GM10248 (cell line): Measurements from ENCODE around the gene ZNF200.

ENCODE experiments used
- CTCF ChIA-PET: fragments of 300-600 bp; sonication (Branson Sonifier 250); formaldehyde crosslinking; extraction: SDS; loops from one replicate; lab custom pipeline; 2021; ENCODE audit warnings: antibody characterized with exemption; lab: Yijun Ruan, JAX
- POLR2A ChIA-PET: fragments of 350-650 bp; sonication (Branson Sonifier 250); formaldehyde crosslinking; extraction: SDS; loops from one replicate; lab custom pipeline; 2020; ENCODE audit warnings: antibody characterized with exemption; lab: Yijun Ruan, JAX
- DNase-seq: peaks from one replicate; pipeline ENCODE4 v3.0.0; 2012; ENCODE audit errors: extremely low spot score
- TF ChIP-seq, protein P1 (sequence below): IDR thresholded peaks from 2 replicates; pipeline ENCODE4 v1.5.1; 2012; ENCODE audit warnings: mild to moderate bottlenecking, low read depth; ENCODE audit errors: extremely low read depth, missing control alignments, control extremely low read depth

Gene ZNF200

DNA sequence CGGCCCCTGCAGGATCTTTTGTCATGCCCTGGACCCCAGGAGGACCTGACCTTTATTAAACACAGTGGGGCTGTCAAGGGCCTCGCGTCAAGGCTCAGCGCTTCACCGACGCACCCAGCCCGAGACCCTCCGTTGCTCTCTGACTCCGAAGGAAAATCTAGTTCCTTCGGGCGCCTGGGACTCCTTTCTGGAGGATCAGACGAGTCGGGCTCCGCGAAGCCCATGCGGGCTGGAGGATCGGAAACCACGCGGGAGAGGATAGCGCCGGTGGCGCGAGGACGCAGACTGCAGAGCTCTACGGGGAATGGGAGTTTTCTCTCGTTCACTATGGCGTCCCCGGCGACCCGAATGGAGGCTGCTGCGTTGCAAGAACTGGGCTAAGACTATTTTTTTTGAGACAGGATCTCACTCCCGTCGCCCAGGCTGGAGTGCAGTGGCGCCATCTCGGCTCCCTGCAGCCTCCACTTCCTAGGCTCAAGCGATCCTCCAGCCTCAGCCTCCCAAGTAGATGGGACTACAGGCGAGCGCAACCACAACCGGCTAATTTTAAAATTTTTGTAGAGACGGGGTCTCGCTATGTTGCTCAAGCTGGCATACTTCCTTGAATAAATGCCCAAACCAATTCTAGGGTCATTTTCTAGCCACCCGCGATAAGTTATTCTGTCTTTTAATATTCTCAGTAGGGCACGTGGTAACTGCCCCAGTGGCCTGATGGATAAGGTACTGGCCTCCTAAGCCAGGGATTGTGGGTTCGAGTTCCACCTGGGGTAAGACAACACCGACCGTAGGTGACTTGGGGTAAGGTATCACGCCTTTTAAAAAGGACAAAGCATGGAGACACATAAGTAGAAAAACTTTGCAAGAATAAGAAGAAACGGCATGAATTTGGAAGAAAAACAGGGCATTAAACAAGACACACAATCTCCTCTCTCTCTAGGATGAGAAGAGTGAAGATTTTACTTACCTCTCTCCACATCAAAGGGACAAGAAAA, 41.4 kb downstream of the ZNF200 start:
- no peak for DNase-seq
- CTCF ChIA-PET, result no interaction called here
- TF ChIP-seq, protein P1, sequence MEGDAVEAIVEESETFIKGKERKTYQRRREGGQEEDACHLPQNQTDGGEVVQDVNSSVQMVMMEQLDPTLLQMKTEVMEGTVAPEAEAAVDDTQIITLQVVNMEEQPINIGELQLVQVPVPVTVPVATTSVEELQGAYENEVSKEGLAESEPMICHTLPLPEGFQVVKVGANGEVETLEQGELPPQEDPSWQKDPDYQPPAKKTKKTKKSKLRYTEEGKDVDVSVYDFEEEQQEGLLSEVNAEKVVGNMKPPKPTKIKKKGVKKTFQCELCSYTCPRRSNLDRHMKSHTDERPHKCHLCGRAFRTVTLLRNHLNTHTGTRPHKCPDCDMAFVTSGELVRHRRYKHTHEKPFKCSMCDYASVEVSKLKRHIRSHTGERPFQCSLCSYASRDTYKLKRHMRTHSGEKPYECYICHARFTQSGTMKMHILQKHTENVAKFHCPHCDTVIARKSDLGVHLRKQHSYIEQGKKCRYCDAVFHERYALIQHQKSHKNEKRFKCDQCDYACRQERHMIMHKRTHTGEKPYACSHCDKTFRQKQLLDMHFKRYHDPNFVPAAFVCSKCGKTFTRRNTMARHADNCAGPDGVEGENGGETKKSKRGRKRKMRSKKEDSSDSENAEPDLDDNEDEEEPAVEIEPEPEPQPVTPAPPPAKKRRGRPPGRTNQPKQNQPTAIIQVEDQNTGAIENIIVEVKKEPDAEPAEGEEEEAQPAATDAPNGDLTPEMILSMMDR, result no peak
- POLR2A ChIA-PET, result no interaction called here

DNA sequence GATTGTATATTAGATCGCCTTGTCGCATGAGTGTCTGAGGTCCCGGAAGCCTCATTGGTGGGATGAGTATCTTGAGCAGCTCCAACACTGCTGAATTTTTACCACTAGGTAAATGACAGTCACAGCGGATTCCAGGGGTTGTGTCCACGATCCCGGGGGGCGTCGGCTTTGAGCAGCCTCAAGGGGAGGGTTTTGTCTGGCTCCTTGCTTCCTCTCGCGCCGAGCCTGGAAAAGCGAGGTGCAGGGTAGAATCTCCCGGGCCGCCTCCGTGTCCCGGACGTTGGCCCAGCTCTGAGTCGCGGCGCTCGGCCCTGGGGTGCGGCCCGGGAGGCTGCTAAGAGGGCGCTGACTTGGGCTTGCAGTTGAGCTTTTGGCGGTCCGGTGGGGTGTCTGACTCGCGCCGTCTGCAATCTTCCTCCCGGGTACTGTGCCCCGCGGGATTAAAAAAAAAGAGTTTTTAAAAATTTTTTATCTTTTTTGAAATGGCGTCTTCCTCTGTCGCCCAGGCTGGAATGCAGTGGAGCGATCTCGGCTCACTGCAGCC, 42.4 kb downstream of the ZNF200 start:
- TF ChIP-seq, protein P1, result no peak
- CTCF ChIA-PET, result interaction anchor here (1.7 kb wide), 1 partner anchor 26 kb away, joined by 4 read pairs; no protein-coding TSS in a partner anchor
- no peak for DNase-seq
- POLR2A ChIA-PET, result no interaction called here

DNA sequence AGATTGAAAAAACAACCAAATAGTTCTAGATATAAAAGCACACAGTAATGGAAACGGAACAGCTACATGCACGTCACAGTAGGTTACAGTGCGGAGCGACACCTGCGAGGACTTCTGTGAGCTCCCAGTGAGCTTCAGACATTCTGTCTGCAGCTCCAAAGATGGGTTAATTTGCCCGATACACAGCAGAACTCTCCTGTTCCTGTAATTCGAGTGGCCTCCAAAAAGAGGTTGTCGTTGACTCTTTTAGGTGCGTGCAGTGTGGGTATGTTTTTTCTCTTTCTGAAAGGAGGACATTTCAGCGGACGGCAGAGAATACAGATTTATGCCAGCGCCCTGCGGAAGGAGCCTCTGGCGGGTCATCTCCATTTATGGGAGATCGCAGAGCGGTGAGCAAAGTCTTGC, 44.0 kb downstream of the ZNF200 start:
- POLR2A ChIA-PET, result no interaction called here
- DNase-seq, result no peak
- CTCF ChIA-PET, result interaction anchor here (1.0 to 1.7 kb wide), 2 partner anchors 21 to 25 kb away, joined by 3 to 4 read pairs; no protein-coding TSS in a partner anchor
- TF ChIP-seq, protein P1, result no peak

DNA sequence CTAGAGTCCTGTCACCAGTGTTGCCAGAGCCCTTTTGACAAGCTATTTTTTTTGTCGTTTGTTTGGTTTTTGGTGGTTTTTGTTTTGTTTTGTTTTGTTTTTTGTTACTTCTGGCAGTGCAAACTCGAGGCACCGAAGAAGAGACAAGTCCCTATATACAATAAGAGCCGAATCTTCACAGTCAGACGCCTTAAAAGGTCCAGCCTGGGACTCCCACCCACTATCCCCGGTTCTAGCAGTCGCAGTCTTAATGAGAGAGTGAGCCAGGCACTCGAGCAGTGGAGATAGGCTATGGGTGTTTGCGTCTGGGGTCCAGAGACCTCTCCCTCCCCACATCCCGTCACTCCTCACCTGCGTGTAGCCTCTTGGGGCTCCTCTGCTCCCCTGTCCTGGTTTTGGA, 45.1 kb downstream of the ZNF200 start:
- no peak for DNase-seq
- TF ChIP-seq, protein P1, result no peak
- CTCF ChIA-PET, result interaction anchor here (1.3 kb wide), 1 partner anchor 22 kb away, joined by 3 read pairs; no protein-coding TSS in a partner anchor
- POLR2A ChIA-PET, result no interaction called here

DNA sequence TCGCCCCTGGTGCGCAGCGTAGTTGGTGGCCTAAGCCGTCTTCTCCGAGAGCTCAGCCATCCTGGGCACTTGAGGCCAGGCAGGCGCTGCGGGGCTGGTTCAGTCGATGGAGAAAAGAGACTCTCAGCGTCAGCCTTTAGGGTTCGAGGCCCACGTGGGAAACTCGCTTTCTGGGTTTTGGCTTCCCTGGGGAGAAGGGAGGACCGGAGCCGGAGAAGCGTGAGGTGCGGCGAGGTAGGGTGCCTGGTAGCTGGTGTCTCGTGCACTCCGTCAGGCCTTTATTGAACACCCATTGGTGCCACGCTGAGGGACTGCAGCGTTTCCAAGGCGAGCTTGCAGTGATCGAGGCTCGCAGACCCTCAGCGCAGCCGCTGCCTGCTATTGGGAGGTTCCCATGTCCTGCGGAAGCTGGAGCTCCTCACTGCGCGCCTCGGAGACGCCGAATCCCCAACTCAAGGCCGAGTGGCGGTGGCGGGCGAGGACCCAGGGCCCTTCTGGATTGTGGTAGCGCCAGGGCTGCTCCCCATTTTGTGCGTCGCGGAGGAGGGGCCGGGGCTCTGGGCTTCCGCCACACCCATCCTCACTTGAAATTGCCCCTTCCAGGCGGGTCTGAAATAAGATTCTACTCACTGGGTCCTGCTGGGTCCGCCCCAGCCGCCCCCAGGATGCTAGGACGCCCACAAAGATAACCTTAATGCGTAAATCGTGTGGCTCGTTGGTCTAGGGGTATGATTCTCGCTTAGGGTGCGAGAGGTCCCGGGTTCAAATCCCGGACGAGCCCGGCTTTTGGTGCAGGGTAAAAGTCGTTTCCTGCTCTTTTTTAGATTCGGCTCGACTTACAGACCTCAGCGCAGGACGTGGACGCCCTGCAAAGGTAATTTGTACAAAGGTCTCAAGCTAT, 45.8 kb downstream of the ZNF200 start:
- POLR2A ChIA-PET, result no interaction called here
- CTCF ChIA-PET, result interaction anchor here (1.3 kb wide), 1 partner anchor 21 kb away, joined by 3 read pairs; no protein-coding TSS in a partner anchor
- TF ChIP-seq, protein P1, result no peak
- peak; percentile 69 for DNase-seq

DNA sequence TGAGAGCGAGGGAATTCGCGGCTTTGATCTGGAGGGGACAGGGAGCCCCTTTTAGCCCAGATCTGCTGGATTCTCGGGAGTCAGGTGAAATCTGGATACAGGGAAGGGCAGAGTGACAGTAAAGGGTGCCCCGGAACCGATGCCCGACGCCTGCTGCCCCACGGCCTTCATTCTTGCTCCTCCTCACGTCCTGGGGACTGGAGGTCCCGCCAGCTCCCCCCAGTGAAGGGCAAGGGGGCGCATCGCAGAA, 46.4 kb downstream of the ZNF200 start:
- no peak for DNase-seq
- TF ChIP-seq, protein P1, result no peak
- POLR2A ChIA-PET, result no interaction called here
- CTCF ChIA-PET, result interaction anchor here (1.3 kb wide), 1 partner anchor 20 kb away, joined by 3 read pairs; no protein-coding TSS in a partner anchor
